ENCODE results near the gene PPL. TPM values are rescaled to one million over a fixed set of nuclear protein-coding genes. Genes with fewer than 3 reads are reported as not detected.

The PPL gene
- total and polyA plus RNA-seq, 3 donors from 2014 or later, result 5.4 to 6.8 (median 6.1) TPM

DNA sequence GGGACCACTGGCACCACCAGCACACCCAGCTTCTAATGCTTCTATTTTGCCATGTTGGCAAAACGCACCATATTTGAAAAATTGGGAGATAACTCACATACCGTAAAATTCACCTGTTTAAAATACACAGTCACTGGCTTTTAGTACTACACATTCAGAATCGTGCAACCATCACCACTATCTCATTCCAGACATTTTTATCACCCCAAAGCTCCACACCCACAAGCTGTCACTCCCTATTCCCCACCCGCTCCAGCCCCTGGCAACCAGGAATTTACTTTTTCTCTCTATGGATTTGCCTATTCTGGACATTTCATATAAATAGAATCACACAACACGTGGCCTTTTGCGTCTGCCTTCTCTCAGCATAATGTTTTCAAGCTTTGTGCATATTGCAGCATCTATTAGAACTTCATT, 25.0 kb downstream of the PPL start:
- H3K27ac ChIP-seq, result no peak overlapping the region
- no peak for DNase-seq
- H3K27me3 ChIP-seq, result no peaks in the 10 kb centered on the region
- no peaks in the 10 kb centered on the region for H3K4me1 ChIP-seq
- WGBS, 2 donors, result 68 to 77% methylated on average over 6 of the region's 6 CpGs
- intact Hi-C loops (cut with DNase I; ENCODE audit: low total_unique reads), result no loop called here
- no peak overlapping the region for H3K4me3 ChIP-seq
- no peak for TF ChIP-seq POLR2A (IDR thresholded peaks at IDR 0.05)
- TF ChIP-seq, protein P1, sequence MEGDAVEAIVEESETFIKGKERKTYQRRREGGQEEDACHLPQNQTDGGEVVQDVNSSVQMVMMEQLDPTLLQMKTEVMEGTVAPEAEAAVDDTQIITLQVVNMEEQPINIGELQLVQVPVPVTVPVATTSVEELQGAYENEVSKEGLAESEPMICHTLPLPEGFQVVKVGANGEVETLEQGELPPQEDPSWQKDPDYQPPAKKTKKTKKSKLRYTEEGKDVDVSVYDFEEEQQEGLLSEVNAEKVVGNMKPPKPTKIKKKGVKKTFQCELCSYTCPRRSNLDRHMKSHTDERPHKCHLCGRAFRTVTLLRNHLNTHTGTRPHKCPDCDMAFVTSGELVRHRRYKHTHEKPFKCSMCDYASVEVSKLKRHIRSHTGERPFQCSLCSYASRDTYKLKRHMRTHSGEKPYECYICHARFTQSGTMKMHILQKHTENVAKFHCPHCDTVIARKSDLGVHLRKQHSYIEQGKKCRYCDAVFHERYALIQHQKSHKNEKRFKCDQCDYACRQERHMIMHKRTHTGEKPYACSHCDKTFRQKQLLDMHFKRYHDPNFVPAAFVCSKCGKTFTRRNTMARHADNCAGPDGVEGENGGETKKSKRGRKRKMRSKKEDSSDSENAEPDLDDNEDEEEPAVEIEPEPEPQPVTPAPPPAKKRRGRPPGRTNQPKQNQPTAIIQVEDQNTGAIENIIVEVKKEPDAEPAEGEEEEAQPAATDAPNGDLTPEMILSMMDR (IDR thresholded peaks at IDR 0.05), result no peak
- no peaks in the 10 kb centered on the region for H3K36me3 ChIP-seq (ENCODE audit: low read depth, missing control alignments)
- H3K9me3 ChIP-seq, result no peaks in the 10 kb centered on the region

DNA sequence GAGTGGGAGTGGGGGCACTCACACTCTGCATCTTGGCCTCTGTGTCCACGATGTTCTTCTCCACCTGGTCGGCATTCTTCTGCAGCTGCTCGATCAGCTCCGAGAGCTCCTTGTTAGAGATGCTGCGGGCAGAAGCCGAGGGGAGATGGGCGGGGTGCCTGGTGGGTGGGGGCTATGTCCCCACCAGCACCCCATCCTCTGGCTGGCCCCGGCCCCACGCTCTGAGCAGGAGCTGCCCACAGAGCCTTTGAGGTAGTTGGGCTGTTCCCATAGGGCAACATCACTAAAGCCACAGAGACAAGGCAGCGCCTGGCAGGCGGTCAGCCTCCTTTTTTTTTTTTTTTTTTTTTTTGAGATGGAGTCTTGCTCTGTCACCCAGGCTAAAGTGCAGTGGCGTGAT, 26.1 kb downstream of the PPL start:
- TF ChIP-seq POLR2A (IDR thresholded peaks at IDR 0.05), result no peak
- TF ChIP-seq, protein P1 (IDR thresholded peaks at IDR 0.05), result no peak
- Histone ChIP-seq H3K4me1 (no peaks in the 10 kb centered on the region), H3K27ac (no peak overlapping the region), H3K9me3 (no peaks in the 10 kb centered on the region), H3K4me3 (no peak overlapping the region), H3K36me3 (ENCODE audit: low read depth, missing control alignments) (no peaks in the 10 kb centered on the region), H3K27me3 (no peaks in the 10 kb centered on the region)
- intact Hi-C loops (cut with DNase I; ENCODE audit: low total_unique reads), result no loop called here
- 71 to 90% methylated on average over 10 to 12 of the region's 12 CpGs for WGBS, 2 donors
- no peak for DNase-seq

DNA sequence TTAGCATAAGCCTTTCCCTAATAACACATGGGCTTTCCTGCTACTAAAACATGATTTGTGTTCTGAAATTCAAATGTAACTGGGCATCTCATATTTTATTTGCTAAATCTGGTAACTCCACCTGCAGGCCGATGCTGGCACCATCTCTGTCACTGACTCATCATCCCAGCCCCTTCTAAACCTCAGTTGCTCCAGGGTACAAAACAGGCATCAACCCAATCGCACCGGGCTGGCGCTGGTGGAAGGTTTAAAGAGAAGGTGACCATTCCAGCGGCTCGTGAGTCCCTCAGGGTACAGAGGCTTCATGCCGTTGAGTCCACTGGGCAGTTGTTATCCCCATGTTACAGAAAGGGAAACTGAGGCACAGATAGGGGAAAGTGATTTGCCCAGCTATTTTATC, 27.1 kb downstream of the PPL start:
- Histone ChIP-seq H3K4me3 (no peak overlapping the region), H3K27ac (no peak overlapping the region), H3K9me3 (no peaks in the 10 kb centered on the region), H3K4me1 (no peaks in the 10 kb centered on the region), H3K36me3 (ENCODE audit: low read depth, missing control alignments) (no peaks in the 10 kb centered on the region), H3K27me3 (no peaks in the 10 kb centered on the region)
- WGBS, 2 donors, result 89 to 90% methylated on average over 7 of the region's 7 CpGs
- DNase-seq, result no peak
- intact Hi-C loops (cut with DNase I; ENCODE audit: low total_unique reads), result no loop called here
- TF ChIP-seq, protein P1 (IDR thresholded peaks at IDR 0.05), result no peak
- no peak for TF ChIP-seq POLR2A (IDR thresholded peaks at IDR 0.05)

DNA sequence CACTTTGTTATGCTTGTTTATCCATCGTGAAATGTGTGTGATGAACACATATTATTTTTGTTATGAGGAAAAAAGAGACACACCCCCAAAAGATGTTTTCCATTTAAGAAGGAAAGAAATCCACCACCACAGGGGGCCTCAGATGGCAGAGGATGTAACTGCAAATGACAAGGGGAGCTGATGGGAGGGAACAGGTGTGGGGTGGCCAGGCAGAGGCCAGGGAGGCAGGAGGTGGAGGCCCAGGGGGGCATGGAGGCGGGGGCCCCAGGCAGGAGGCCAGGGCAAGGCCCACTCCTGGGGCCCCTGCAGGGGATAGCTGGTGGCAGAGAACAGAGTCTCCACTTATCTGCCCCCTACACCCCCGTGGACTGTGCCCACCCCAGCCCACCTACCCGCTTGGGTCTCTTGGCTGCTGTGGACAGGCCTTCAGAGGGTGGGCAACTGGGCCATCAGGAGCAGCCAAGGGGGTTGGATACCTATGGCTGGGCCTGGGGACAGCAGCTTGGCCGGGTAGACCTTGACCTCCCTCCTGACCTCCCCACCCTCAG, 28.0 kb downstream of the PPL start:
- no peaks in the 10 kb centered on the region for H3K36me3 ChIP-seq (ENCODE audit: low read depth, missing control alignments)
- H3K4me3 ChIP-seq, result no peak overlapping the region
- 85 to 98% methylated on average over 3 to 5 of the region's 5 CpGs for WGBS, 2 donors
- intact Hi-C loops (cut with DNase I; ENCODE audit: low total_unique reads), result no loop called here
- no peak for DNase-seq
- no peaks in the 10 kb centered on the region for H3K4me1 ChIP-seq
- no peaks in the 10 kb centered on the region for H3K27me3 ChIP-seq
- H3K9me3 ChIP-seq, result no peaks in the 10 kb centered on the region
- no peak overlapping the region for H3K27ac ChIP-seq
- TF ChIP-seq POLR2A (IDR thresholded peaks at IDR 0.05), result no peak
- TF ChIP-seq, protein P1 (IDR thresholded peaks at IDR 0.05), result no peak

DNA sequence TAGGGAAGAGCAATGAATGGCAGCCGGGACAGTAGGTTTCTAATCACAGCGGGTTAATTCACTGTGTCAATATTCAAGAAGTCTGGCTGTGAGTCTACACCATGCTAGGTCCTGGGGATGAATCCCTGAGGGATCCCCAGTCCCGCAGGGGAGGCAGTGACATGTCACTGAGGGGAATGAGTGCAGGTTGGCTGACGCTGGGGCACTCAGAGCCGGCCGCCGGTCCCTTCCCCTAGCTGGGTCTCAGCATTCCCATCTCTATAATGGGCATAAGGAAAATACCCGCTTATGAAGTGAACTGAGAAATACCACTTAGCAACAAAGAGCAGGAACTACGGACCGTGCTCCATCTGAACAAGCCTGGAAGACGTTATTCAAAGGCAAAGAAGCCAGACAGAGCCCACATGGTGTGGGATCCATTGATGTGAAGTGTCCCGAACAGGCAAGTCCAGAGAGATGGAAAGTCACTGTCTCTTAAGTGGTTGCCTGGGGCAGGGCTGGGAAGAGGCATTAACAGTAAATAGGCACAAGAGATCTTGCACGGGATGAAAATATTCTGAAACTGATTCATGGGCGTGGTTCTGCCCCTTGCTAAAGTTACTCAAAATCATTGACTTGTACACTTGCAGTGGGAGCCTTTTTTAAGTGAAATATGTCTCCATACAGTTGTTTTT, 31.9 kb downstream of the PPL start:
- DNase-seq, result no peak
- Histone ChIP-seq H3K4me1 (no peaks in the 10 kb centered on the region), H3K36me3 (ENCODE audit: low read depth, missing control alignments) (no peaks in the 10 kb centered on the region), H3K27ac (no peak overlapping the region), H3K9me3 (no peaks in the 10 kb centered on the region), H3K4me3 (no peak overlapping the region), H3K27me3 (no peaks in the 10 kb centered on the region)
- intact Hi-C loops (cut with DNase I; ENCODE audit: low total_unique reads), result no loop called here
- 85 to 89% methylated on average over 14 of the region's 14 CpGs for WGBS, 2 donors
- TF ChIP-seq, protein P1 (IDR thresholded peaks at IDR 0.05), result no peak
- TF ChIP-seq POLR2A (IDR thresholded peaks at IDR 0.05), result no peak

Measured in testis (tissue), 3 donors.